ENCODE data around the gene TCF7L2.

Gene TCF7L2

DNA sequence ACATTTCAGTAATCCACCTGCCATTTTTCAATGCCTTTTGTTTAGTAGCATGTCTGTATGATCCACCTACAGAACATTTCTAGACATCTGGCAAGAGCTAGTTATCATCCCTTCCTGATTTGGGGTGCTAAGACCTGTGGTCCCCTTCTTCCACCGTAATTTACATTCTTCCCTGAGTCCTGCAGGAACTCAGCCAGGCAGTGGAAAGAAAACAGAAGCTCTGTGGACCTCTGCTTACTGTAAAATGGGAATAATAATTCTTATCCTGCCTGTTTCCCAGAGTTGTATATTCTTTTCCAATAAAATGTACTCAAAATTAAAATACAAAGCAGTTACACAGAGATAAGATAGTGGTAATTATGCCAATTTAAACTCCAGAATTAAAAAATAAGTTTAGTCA lies 126.9 kb downstream of the TCF7L2 start:
- no peaks in the 10 kb centered on the region for H3K9me3 Mint-ChIP-seq
- ATAC-seq (replicated peaks) (no peak), DNase-seq (no peak)
- no peak overlapping the region for H3K4me3 Mint-ChIP-seq
- no peak overlapping the region for H3K27ac Mint-ChIP-seq
- H3K27me3 Mint-ChIP-seq: no peaks in the 10 kb centered on the region
- H3K36me3 Mint-ChIP-seq (ENCODE audit: insufficient read depth): no peaks in the 10 kb centered on the region
- peaks cover 0 to 3% of the 10 kb centered on the region in 2 donors for H3K4me1 Mint-ChIP-seq (ENCODE audit: low read depth in 2 of 2)

DNA sequence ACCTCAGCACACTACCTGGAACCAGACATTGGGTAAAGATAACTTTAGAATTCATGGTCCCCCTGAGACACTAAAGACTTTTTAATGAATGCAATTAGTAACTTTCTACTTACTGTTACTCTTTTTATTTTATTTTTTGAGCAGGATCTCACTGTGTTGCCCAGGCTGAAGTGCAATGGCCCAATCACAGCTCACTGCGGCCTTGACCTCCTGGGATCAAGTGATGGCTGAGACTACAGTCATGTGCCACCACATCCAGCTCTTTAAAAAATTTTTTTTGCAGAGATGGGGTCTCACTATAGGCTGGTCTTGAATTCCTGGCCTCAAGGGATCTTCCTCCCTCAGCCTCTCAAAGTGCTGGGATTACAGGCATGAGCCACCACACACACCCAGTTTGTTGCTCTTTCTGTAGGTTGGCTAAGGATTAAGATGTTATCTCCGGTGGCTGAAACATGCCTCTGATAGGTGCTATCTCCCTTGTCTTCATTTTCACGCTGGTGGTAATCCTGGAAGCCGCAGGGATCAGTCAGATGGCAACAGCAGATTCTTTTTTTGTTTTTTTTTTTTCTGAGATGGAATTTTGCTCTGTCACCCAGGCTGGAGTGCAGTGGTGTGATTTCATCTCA lies 128.3 kb downstream of the TCF7L2 start:
- DNase-seq (no peak), ATAC-seq (replicated peaks) (no peak)
- no peak overlapping the region for H3K27ac Mint-ChIP-seq
- no peak overlapping the region for H3K4me3 Mint-ChIP-seq
- no peaks in the 10 kb centered on the region for H3K27me3 Mint-ChIP-seq
- H3K36me3 Mint-ChIP-seq (ENCODE audit: insufficient read depth): no peaks in the 10 kb centered on the region
- H3K4me1 Mint-ChIP-seq (ENCODE audit: low read depth in 2 of 2): no peaks in the 10 kb centered on the region
- H3K9me3 Mint-ChIP-seq: no peaks in the 10 kb centered on the region

DNA sequence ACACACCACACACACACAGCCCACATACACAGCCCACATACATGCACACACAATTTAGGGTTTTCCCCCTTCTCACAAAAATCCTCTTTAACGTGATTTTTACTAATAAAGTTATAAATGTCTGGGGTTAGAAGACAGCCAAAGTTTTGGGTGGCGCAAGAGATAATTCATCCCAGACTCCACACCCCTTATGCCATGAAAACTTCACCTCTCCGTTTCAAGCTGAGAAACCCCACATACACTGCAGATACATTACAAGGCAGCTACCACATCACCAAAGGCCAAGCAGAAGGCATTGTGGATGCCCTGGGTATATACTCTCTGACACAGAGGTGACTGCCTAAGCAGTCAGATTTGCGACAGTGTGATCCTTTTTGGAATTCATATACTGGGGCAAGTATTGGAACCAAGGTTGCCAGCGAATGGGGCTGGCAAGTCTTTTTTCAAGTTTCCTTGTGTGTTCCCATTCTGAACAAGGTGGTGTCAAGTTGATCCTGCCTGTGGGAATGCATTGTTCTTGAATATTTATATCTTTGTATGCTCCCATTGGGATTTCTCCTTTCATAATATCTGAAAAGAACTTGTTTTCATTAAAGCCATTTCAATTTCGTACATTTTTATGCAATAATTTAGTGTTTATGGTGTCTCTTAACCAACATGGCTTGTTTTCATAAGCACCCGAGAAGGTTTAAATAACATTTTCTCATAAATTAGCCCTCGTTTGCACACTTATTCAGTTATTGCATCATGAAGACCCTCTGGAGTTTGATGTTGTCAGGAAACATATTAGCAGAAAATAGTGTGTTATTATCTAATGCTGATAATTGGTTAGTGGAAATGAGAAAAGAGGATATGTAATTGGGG lies 130.2 kb downstream of the TCF7L2 start:
- Mint-ChIP-seq H3K4me1 (ENCODE audit: low read depth in 2 of 2) (no peaks in the 10 kb centered on the region), H3K27me3 (no peaks in the 10 kb centered on the region), H3K9me3 (no peaks in the 10 kb centered on the region), H3K27ac (no peak overlapping the region), H3K4me3 (no peak overlapping the region), H3K36me3 (ENCODE audit: insufficient read depth) (no peaks in the 10 kb centered on the region)
- no peak for ATAC-seq (replicated peaks)
- DNase-seq: no peak

DNA sequence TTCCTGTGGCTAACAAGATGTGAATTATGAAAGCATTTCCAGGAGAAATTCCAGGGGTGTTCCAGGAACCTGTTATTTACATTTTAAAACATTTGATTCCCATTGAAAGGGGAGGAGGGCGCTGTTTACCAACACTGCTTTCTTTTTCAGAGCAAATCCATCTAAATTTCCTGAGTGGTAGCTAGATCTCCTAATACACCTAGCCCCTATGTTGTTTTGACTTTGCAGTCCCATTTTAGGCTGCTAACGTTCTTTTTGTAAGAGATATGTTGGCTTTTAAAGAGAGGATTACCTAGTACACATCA lies 130.8 kb downstream of the TCF7L2 start:
- ATAC-seq (replicated peaks) (no peak), DNase-seq (no peak)
- H3K27me3 Mint-ChIP-seq: no peaks in the 10 kb centered on the region
- no peaks in the 10 kb centered on the region for H3K36me3 Mint-ChIP-seq (ENCODE audit: insufficient read depth)
- H3K4me3 Mint-ChIP-seq: no peak overlapping the region
- no peak overlapping the region for H3K27ac Mint-ChIP-seq
- H3K9me3 Mint-ChIP-seq: no peaks in the 10 kb centered on the region
- H3K4me1 Mint-ChIP-seq (ENCODE audit: low read depth in 2 of 2): no peaks in the 10 kb centered on the region

DNA sequence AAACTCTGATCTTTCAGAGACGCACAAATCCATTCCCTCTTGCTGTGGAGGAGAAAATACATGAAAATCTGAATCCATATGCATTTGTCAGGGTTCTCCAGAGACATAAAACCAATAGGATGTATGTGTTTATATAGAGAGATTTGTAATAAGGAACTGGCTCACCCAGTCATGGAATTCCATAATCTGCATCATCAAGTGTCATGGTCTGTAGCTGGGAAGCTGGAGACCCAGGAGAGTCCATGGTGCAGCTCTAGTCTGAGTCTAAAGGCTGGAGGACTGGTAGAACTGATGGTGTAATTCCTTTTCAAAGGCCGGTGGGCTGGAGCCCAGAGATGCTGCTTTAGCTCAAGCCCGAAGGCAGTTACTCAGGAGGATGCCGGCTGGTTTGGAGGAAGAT lies 134.0 kb downstream of the TCF7L2 start:
- no peak overlapping the region for H3K27ac Mint-ChIP-seq
- no peaks in the 10 kb centered on the region for H3K4me1 Mint-ChIP-seq (ENCODE audit: low read depth in 2 of 2)
- H3K4me3 Mint-ChIP-seq: no peak overlapping the region
- H3K36me3 Mint-ChIP-seq (ENCODE audit: insufficient read depth): no peaks in the 10 kb centered on the region
- no peaks in the 10 kb centered on the region for H3K9me3 Mint-ChIP-seq
- no peak for ATAC-seq (replicated peaks)
- DNase-seq: no peak
- H3K27me3 Mint-ChIP-seq: no peaks in the 10 kb centered on the region

DNA sequence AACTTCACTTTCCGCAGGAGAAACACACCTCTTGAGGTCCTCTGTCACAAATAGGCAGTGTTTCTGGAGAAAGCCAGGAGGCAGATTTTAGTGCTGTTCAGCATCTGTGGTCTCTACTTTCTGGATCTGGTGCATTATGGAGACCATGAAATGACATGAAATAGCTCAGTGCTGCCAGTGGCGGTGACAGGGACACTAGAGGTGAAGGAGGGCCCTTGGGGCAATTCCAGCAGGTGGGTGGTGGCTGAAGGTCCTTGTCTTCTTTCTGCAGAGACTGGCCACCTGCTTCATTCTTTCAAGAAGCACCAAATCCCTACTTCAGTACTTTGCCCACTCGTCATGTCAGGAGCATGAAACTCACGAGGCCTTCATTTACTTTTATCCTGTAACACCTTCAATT lies 135.7 kb downstream of the TCF7L2 start:
- no peaks in the 10 kb centered on the region for H3K36me3 Mint-ChIP-seq (ENCODE audit: insufficient read depth)
- DNase-seq: no peak

DNA sequence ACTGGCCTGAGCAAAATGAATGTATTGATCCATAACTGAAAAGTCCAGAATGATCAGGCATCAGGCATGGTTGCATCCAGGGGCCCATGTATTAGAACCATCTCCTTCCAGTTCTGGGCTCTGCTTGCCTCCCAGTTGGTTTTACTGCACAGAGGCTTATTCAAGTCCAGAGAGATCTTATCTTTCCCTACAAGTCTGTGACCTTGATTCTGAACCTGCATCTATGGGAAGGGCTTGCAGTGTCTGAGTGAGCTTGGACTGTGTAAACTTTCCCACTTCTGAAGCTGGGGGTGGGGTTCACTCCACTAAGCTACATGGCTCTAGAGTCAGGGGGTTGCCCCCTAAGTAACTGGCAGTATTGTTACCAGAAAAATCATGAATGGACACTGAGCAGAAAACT lies 136.2 kb downstream of the TCF7L2 start:
- ATAC-seq (replicated peaks) (no peak), DNase-seq (no peak)
- Mint-ChIP-seq H3K4me1 (ENCODE audit: low read depth in 2 of 2) (no peaks in the 10 kb centered on the region), H3K4me3 (no peak overlapping the region), H3K27me3 (no peaks in the 10 kb centered on the region), H3K36me3 (ENCODE audit: insufficient read depth) (no peaks in the 10 kb centered on the region), H3K27ac (no peak overlapping the region), H3K9me3 (no peaks in the 10 kb centered on the region)

More for the DNA sequence above, 135.7 kb downstream of the TCF7L2 start:
- Mint-ChIP-seq H3K27ac (no peak overlapping the region), H3K4me3 (no peak overlapping the region), H3K9me3 (no peaks in the 10 kb centered on the region), H3K27me3 (no peaks in the 10 kb centered on the region), H3K4me1 (ENCODE audit: low read depth in 2 of 2) (no peaks in the 10 kb centered on the region)
- no peak for ATAC-seq (replicated peaks)

DNA sequence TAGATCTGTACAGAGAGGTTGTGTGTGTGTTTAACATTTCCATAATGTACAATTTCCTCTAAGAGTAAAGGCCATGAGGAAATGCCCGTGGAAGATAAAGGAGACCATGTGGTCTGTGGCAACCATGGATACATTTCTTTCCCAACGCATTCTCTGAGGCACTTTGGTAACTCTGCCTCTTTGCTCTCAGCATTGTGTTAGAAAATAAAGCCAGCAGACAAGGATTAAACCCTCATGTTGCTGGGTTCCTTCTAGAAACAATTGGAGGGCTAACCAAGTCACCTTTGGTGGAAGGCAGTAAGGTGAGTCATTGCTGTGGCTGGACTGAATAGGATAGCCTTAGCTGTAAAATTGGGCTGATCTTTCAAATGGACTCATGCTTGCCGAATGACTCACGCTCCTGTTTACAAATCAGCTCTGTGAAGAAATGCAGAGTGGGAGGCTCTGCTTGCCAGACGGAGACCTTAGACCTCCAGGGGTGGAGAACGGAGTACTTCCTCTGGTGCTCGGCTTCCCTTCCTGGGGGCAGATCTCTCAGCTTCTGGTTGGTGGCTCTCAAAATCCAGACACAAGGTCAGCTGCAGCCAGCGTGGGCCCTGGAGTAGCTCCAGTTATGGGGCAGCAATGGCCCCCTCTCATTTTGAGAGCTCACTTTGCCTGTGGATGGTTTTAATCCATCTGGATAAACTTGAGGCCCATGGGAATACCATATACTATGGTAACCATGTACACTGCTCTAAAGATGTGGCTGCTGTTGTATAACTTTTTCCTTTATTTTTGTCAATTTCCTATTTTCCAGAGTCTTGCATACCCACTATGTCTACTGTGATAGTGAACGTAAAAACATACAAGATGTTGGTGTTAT lies 137.3 kb downstream of the TCF7L2 start:
- no peaks in the 10 kb centered on the region for H3K4me1 Mint-ChIP-seq (ENCODE audit: low read depth in 2 of 2)
- DNase-seq: no peak
- H3K4me3 Mint-ChIP-seq: no peak overlapping the region
- H3K27ac Mint-ChIP-seq: no peak overlapping the region
- H3K36me3 Mint-ChIP-seq (ENCODE audit: insufficient read depth): no peaks in the 10 kb centered on the region
- no peak for ATAC-seq (replicated peaks)
- no peaks in the 10 kb centered on the region for H3K9me3 Mint-ChIP-seq
- no peaks in the 10 kb centered on the region for H3K27me3 Mint-ChIP-seq

DNA sequence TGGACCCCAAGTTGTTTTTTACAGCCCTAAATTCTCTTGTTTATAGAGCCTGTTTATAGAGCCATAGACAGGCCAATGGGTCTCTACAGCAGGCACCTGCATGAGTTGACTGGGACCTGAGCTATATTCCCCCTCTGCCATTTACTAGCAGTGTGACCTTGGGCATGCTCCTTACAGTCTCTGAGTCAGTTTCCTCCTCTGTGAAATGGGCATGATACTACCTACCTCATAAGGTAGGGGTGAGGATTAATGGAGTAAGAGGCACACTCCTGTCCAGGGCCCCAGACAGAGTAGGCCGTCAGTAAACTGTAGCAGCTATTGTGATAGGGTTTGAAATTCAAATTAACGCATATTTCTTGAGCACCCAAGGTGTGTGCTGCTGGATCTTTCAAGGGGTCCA lies 138.1 kb downstream of the TCF7L2 start:
- DNase-seq (no peak), ATAC-seq (replicated peaks) (no peak)

DNA sequence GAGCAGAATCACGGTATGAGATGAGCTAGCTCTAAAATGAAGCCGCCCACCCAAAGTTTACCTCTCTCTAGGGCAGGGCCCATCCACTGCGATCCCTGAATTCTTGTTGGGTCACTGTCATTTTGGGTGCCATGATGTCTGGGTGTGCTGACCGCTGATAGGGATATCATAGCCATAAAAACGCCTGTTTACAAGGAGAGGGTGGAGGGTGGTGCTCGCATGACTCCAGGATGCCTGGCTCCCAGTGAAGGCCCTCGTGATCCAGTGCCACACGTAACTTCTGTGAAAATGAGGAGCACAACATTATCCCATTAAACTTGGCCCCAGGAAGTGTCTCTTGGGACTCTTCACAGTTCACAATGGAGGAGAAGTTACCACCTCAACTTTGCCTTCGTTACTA lies 139.5 kb downstream of the TCF7L2 start:
- H3K36me3 Mint-ChIP-seq (ENCODE audit: insufficient read depth): peaks cover 3% of the 10 kb centered on the region
- no peak overlapping the region for H3K27ac Mint-ChIP-seq
- H3K27me3 Mint-ChIP-seq: no peaks in the 10 kb centered on the region
- ATAC-seq (replicated peaks) (no peak), DNase-seq (no peak)
- H3K4me3 Mint-ChIP-seq: no peak overlapping the region
- no peaks in the 10 kb centered on the region for H3K9me3 Mint-ChIP-seq
- peaks cover 15 to 20% of the 10 kb centered on the region in 2 donors for H3K4me1 Mint-ChIP-seq (ENCODE audit: low read depth in 2 of 2)

More for the DNA sequence above, 138.1 kb downstream of the TCF7L2 start:
- Mint-ChIP-seq H3K36me3 (ENCODE audit: insufficient read depth) (no peaks in the 10 kb centered on the region), H3K27ac (no peak overlapping the region), H3K4me3 (no peak overlapping the region), H3K9me3 (no peaks in the 10 kb centered on the region), H3K4me1 (ENCODE audit: low read depth in 2 of 2) (peaks cover 2 to 7% of the 10 kb centered on the region in 2 donors), H3K27me3 (no peaks in the 10 kb centered on the region)

DNA sequence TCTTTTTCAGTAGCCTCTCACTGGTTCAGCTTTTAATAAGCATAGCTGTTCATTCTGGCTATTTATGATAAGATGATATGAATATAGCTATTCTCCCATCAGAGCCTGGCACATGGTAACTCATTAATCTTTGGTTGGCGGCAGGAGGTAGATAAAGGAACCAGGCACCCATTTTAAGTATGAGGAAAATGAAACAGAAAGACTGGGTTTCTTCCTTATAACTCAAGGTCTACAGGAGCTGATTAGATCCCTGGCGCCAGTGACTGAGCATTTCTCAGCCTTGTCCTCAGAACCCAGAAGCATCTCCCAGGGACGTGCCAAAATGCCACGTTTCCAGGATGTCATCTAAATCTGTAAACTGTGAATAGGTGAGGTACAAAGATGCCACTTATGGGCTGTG lies 141.9 kb downstream of the TCF7L2 start:
- no peak for ATAC-seq (replicated peaks)
- H3K4me3 Mint-ChIP-seq: no peak overlapping the region
- peak overlapping the region in 1 of 2 donors; percentile 79 for H3K27ac Mint-ChIP-seq

DNA sequence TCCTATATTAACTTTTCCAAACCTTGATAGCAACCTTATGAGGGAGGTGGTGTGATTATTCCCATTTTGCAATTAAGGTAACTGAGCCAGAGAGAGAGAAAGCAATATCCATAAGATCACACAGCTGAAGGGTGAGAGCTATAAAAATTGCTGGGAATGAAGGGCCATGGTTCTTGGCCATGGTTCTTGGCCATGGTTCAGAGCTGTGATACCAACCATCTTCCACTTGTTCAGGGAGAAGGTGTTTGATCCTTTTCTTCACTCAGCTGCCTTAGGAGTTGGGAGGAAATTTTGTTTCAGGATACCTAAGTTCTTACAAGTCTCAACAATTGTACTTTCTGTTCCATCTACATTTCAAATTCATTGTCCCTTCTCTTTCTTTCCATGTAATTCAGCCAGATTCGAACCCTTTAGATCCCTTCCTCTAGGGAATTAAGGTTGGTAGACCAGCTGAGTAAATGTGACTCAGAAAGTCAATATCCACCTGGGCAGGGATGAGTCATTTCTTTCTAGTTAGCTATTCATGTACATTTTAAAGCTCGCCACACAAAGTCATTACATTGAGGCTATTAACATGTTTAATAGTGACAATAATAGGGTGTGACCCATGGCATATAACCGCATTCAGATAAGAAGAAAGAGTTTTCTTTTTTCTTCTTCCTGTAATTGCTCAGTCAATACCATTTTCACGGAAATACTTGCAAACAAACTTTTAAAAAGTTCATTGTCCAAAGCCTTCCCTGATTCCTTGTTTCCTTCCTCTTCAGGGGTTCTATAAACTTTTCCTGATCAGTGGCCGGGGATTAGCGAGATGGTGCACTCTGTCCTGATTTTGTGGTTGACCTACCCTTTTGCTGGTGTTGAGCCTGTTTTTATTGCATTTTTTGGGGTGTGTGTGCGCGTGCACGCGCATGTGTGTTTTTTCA lies 143.4 kb downstream of the TCF7L2 start:
- Mint-ChIP-seq H3K4me1 (ENCODE audit: low read depth in 2 of 2) (peaks cover 29 to 30% of the 10 kb centered on the region in 2 donors), H3K27me3 (no peaks in the 10 kb centered on the region), H3K27ac (peak overlapping the region; percentile 79 to 96), H3K4me3 (peak overlapping the region; percentile 70 to 84), H3K36me3 (ENCODE audit: insufficient read depth) (peaks cover 7% of the 10 kb centered on the region), H3K9me3 (no peaks in the 10 kb centered on the region)
- DNase-seq: peak in 1 of 3 experiments; percentile 7
- ATAC-seq (replicated peaks): peak; percentile 69

More for the DNA sequence above, 141.9 kb downstream of the TCF7L2 start:
- Mint-ChIP-seq H3K4me1 (ENCODE audit: low read depth in 2 of 2) (peaks cover 27 to 30% of the 10 kb centered on the region in 2 donors), H3K9me3 (no peaks in the 10 kb centered on the region), H3K27me3 (no peaks in the 10 kb centered on the region), H3K36me3 (ENCODE audit: insufficient read depth) (peaks cover 3% of the 10 kb centered on the region)
- DNase-seq: no peak

DNA sequence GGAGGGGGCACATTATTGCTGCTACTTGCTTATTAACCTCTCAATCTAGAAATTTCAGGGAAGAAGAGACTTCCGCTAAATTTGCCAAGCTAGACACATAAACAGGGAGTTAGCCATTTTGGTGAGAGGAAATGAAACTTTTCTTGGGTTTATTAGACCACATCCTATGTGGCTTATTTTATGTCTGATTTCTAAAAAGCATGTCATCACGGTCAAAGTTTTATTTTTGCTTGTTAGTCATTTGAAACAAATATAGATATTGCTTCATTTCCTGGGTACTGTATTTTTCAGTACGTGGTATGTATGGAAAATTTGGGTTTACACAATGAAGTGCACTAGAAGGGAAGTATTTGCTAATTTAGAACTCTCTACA lies 144.1 kb downstream of the TCF7L2 start:
- H3K27me3 Mint-ChIP-seq: no peaks in the 10 kb centered on the region
- no peaks in the 10 kb centered on the region for H3K9me3 Mint-ChIP-seq
- H3K4me1 Mint-ChIP-seq (ENCODE audit: low read depth in 2 of 2): peaks cover 29 to 30% of the 10 kb centered on the region in 2 donors
- ATAC-seq (replicated peaks) (peak; percentile 84), DNase-seq (no peak)
- H3K4me3 Mint-ChIP-seq: peak overlapping the region; percentile 70 to 84
- peak overlapping the region; percentile 79 to 96 for H3K27ac Mint-ChIP-seq
- peaks cover 7% of the 10 kb centered on the region for H3K36me3 Mint-ChIP-seq (ENCODE audit: insufficient read depth)

All from effector memory CD8-positive, alpha-beta T cell (primary cell).